HCT116 (cell line): ENCODE results near the gene SYNE1. TPM values are rescaled to one million over a fixed set of nuclear protein-coding genes. Genes with fewer than 3 reads are reported as not detected.

Experiments
- ATAC-seq: fragments of 200-7000 bp; cut with Tn5 transposase; 2 replicates; pipeline ENCODE4 v1.9.1; 2020; ENCODE audit warnings: mild to moderate bottlenecking, moderate library complexity
- BruUV-seq: library from RNA; stranded (reverse); fragments of 400-500 nt; replicated peaks from 2 replicates; lab custom pipeline; 2021; lab: Mats Ljungman, UMichigan
- CTCF ChIA-PET: fragments of 300-600 bp; sonication (Branson Sonifier 250); formaldehyde crosslinking; loops from one replicate; lab custom pipeline; 2021; ENCODE audit warnings: antibody characterized with exemption; lab: Charles Lee
- POLR2A ChIA-PET: fragments of 300-600, 350-600 bp; sonication (Branson Sonifier 250); formaldehyde crosslinking; loops from one replicate; lab custom pipeline; 2021; ENCODE audit warnings: antibody characterized with exemption; lab: Charles Lee
- RAD21 ChIA-PET, 2 experiments: fragments of 300-600 bp; sonication (Branson Sonifier 250); formaldehyde crosslinking; loops; one replicate each; lab custom pipeline; 2023; ENCODE audit warnings: low total read pairs in 2 of 2; ENCODE audit not compliant: uncharacterized antibody in 2 of 2, unreplicated experiment in 2 of 2, low non-redundant PET in 1 of 2; lab: Charles Lee
- DNase-seq: peaks from one replicate; pipeline ENCODE4 v3.0.0-alpha.2; 2010; ENCODE audit warnings: low read depth, low spot score
- H2AFZ ChIP-seq: fragments of 200-600 bp; shearing (Covaris generic), sonication (generic); 2 replicates; pipeline ENCODE4 v1.6.1; 2017; ENCODE audit warnings: low read depth, mixed run types, mixed read lengths, antibody characterized with exemption, low read length; ENCODE audit not compliant: poor library complexity, severe bottlenecking
- H3K27ac ChIP-seq: 2 replicates; pipeline ENCODE4 v1.5.1; 2012; ENCODE audit warnings: low read depth, low read length
- H3K27me3 ChIP-seq: fragments of 200-600 bp; sonication (generic); 2 replicates; pipeline ENCODE4 v1.6.1; 2016; ENCODE audit warnings: mixed run types, low read length, mixed read lengths; ENCODE audit not compliant: insufficient read depth
- H3K36me3 ChIP-seq, 2 experiments: fragments of 200-500 bp in 1 of 2; fragments of 200-600 bp in 1 of 2; sonication (Bioruptor generic) in 1 of 2; sonication (generic) in 1 of 2; 2 replicates each; pipeline versions ENCODE4 v1.5.1 to v1.6.1; 2014 to 2016; ENCODE audit warnings: low read length in 2 of 2, inconsistent platforms in 1 of 2, mixed read lengths in 1 of 2, mixed run types in 1 of 2; ENCODE audit not compliant: insufficient read depth in 2 of 2, control insufficient read depth in 1 of 2
- H3K4me1 ChIP-seq, 2 experiments: fragments of 200-600 bp in 1 of 2; sonication (generic) in 1 of 2; 2 replicates each; pipeline versions ENCODE4 v1.5.1 to v1.6.1; 2012 to 2017; ENCODE audit warnings: low read length in 2 of 2, inconsistent platforms in 1 of 2, mild to moderate bottlenecking in 1 of 2, mixed read lengths in 1 of 2, mixed run types in 1 of 2, moderate library complexity in 1 of 2; ENCODE audit not compliant: insufficient read depth in 2 of 2, control insufficient read depth in 1 of 2
- H3K4me2 ChIP-seq: fragments of 200-600 bp; sonication (generic); 2 replicates; pipeline ENCODE4 v1.6.1; 2017; ENCODE audit warnings: mixed run types, low read length, mixed read lengths
- H3K4me3 ChIP-seq, 2 experiments: fragments of 200-600 bp in 1 of 2; sonication (generic) in 1 of 2; replicated peaks in 1 of 2; 2 replicates each; pipeline ENCODE4 v1.5.1; 2011 to 2016; ENCODE audit warnings: low read length in 2 of 2, control low read depth in 1 of 2, low read depth in 1 of 2, mild to moderate bottlenecking in 1 of 2, mixed read lengths in 1 of 2, mixed run types in 1 of 2
- H3K79me2 ChIP-seq: fragments of 200-600 bp; sonication (generic); 2 replicates; pipeline ENCODE4 v1.6.1; 2017; ENCODE audit warnings: mild to moderate bottlenecking, mixed run types, low read length, moderate library complexity, mixed read lengths; ENCODE audit not compliant: insufficient read depth
- H3K9ac ChIP-seq: fragments of 200-600 bp; sonication (generic); 2 replicates; pipeline ENCODE4 v1.6.1; 2016; ENCODE audit warnings: low read length, mixed read lengths
- H3K9me2 ChIP-seq: fragments of 200-600 bp; sonication (generic), shearing (Covaris generic); 2 replicates; pipeline ENCODE4 v1.6.1; 2017; ENCODE audit warnings: mixed run types, mild to moderate bottlenecking, moderate library complexity; ENCODE audit not compliant: insufficient read depth
- H3K9me3 ChIP-seq, 2 experiments: fragments of 200-500 bp in 1 of 2; fragments of 200-600 bp in 1 of 2; sonication (Bioruptor generic) in 1 of 2; sonication (generic) in 1 of 2; 2 replicates each; pipeline ENCODE4 v1.6.1; 2014 to 2017; ENCODE audit warnings: low read length in 2 of 2, mixed read lengths in 2 of 2, inconsistent platforms in 1 of 2, low read depth in 1 of 2, mild to moderate bottlenecking in 1 of 2, mixed run types in 1 of 2, moderate library complexity in 1 of 2; ENCODE audit not compliant: control insufficient read depth in 1 of 2, insufficient read depth in 1 of 2
- H4K20me1 ChIP-seq: fragments of 200-600 bp; sonication (generic), shearing (Covaris generic); 2 replicates; pipeline ENCODE4 v1.6.1; 2017; ENCODE audit warnings: mixed run types, mild to moderate bottlenecking, moderate library complexity; ENCODE audit not compliant: insufficient read depth
- CBX3 ChIP-seq: IDR thresholded peaks from 2 replicates; pipeline ENCODE4 v1.6.1; 2012; ENCODE audit warnings: low read depth
- EGR1 ChIP-seq: IDR thresholded peaks from 2 replicates; pipeline ENCODE4 v1.6.1; 2012; ENCODE audit warnings: low read depth
- ELF1 ChIP-seq: IDR thresholded peaks from 2 replicates; pipeline ENCODE4 v1.6.1; 2012; ENCODE audit warnings: low read depth, borderline replicate concordance
- EZH2phosphoT487 ChIP-seq: fragments of 200-600 bp; IDR thresholded peaks from 2 replicates; pipeline ENCODE4 v1.6.1; 2018; ENCODE audit warnings: antibody characterized with exemption, borderline replicate concordance
- FOSL1 ChIP-seq: IDR thresholded peaks from 2 replicates; pipeline ENCODE4 v1.6.1; 2012; ENCODE audit warnings: low read depth
- POLR2A ChIP-seq: IDR thresholded peaks from 2 replicates; pipeline ENCODE4 v1.7.0; 2011; ENCODE audit warnings: borderline replicate concordance; ENCODE audit not compliant: insufficient read depth, insufficient read length; ENCODE audit errors: extremely low read depth
- POLR2AphosphoS5 ChIP-seq: IDR thresholded peaks from 2 replicates; pipeline ENCODE4 v1.6.1; 2011; ENCODE audit warnings: mild to moderate bottlenecking, low read depth, low read length, moderate library complexity
- RAD21 ChIP-seq: IDR thresholded peaks from 2 replicates; pipeline ENCODE4 v1.6.1; 2012; ENCODE audit warnings: low read depth, mild to moderate bottlenecking
- SP1 ChIP-seq: IDR thresholded peaks from 2 replicates; pipeline ENCODE4 v1.6.1; 2012; ENCODE audit warnings: low read depth
- SRF ChIP-seq: IDR thresholded peaks from 2 replicates; pipeline ENCODE4 v1.6.1; 2012; ENCODE audit warnings: low read depth
- ZFX ChIP-seq: fragments of 450-650 bp; IDR thresholded peaks from 2 replicates; pipeline ENCODE4 v1.6.1; 2017
- intact Hi-C: fragments of 100-400 bp; cut with micrococcal nuclease; formaldehyde crosslinking; loops from 2 replicates; pipeline ENCODE4 v1.10.0; 2022
- total RNA-seq: library from RNA; stranded (reverse); gene quantifications from one replicate; pipeline ENCODE4 v1.2.1, GENCODE V29; 2021; ENCODE audit not compliant: unreplicated experiment
- TF ChIP-seq, protein P1 (sequence below), 3 experiments: fragments of 200-600 bp in 1 of 3; sonication (generic) in 1 of 3; IDR thresholded peaks in 2 of 3; conservative IDR thresholded peaks in 1 of 3; 2 replicates each; pipeline ENCODE4 v1.5.1; 2012 to 2017; ENCODE audit warnings: low read depth in 2 of 3, low read length in 2 of 3, antibody characterized with exemption in 1 of 3, borderline replicate concordance in 1 of 3, control low read depth in 1 of 3, mild to moderate bottlenecking in 1 of 3, mixed read lengths in 1 of 3, mixed run types in 1 of 3, moderate library complexity in 1 of 3; ENCODE audit not compliant: insufficient read depth in 1 of 3
- TF ChIP-seq, protein P2 (sequence below): IDR thresholded peaks from 2 replicates; pipeline ENCODE4 v1.6.1; 2012; ENCODE audit warnings: low read depth
- TF ChIP-seq, protein P3 (sequence below): IDR thresholded peaks from 2 replicates; pipeline ENCODE4 v1.6.1; 2012

Gene SYNE1
- total RNA-seq, 1 experiment from 2014 or later = 5.4 TPM

DNA sequence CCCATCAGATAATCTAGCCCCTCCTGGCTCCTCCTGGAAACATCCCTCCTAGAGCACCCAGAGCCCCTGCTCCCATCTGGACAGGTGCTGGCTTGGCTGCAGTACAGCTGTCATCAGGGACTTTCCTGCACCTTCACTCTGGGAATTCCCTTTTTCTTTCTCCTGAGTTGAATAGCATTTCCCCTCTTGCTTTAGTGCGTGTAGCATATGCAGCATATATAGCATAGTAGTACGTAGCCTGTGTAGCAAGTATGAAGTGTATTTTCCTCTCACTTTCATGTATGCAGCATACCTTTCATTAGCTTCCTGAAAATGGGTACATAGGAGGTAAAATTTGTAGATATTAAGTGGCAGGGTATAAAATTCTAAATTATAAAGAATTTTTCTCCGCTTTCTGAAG, 476.8 kb downstream of the SYNE1 start:
- ChIA-PET CTCF (no interaction called here), POLR2A (no interaction called here), RAD21 (no interaction called here)
- H3K79me2 ChIP-seq = no peaks in the 10 kb centered on the region
- no peak overlapping the region for H3K9ac ChIP-seq
- H3K27ac ChIP-seq = no peak overlapping the region
- DNase-seq (no peak), ATAC-seq (no peak)
- H3K4me1 ChIP-seq = no peaks in the 10 kb centered on the region
- no peak overlapping the region for H3K4me3 ChIP-seq
- no peaks in the 10 kb centered on the region for H3K36me3 ChIP-seq
- TF ChIP-seq SP1 (no peak), POLR2A (no peak), SRF (no peak), POLR2AphosphoS5 (no peak), ELF1 (no peak), ZFX (no peak), CBX3 (no peak), EZH2phosphoT487 (no peak), FOSL1 (no peak), RAD21 (no peak), EGR1 (no peak)
- TF ChIP-seq, protein P1, sequence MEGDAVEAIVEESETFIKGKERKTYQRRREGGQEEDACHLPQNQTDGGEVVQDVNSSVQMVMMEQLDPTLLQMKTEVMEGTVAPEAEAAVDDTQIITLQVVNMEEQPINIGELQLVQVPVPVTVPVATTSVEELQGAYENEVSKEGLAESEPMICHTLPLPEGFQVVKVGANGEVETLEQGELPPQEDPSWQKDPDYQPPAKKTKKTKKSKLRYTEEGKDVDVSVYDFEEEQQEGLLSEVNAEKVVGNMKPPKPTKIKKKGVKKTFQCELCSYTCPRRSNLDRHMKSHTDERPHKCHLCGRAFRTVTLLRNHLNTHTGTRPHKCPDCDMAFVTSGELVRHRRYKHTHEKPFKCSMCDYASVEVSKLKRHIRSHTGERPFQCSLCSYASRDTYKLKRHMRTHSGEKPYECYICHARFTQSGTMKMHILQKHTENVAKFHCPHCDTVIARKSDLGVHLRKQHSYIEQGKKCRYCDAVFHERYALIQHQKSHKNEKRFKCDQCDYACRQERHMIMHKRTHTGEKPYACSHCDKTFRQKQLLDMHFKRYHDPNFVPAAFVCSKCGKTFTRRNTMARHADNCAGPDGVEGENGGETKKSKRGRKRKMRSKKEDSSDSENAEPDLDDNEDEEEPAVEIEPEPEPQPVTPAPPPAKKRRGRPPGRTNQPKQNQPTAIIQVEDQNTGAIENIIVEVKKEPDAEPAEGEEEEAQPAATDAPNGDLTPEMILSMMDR (IDR thresholded peaks at IDR 0.05 in 2 of 3, conservative IDR thresholded peaks at IDR 0.05 in 1 of 3; ENCODE audit: borderline replicate concordance in 1 of 3, insufficient read depth in 1 of 3, low read depth in 2 of 3, low read length in 2 of 3) = no peak
- TF ChIP-seq, protein P2, sequence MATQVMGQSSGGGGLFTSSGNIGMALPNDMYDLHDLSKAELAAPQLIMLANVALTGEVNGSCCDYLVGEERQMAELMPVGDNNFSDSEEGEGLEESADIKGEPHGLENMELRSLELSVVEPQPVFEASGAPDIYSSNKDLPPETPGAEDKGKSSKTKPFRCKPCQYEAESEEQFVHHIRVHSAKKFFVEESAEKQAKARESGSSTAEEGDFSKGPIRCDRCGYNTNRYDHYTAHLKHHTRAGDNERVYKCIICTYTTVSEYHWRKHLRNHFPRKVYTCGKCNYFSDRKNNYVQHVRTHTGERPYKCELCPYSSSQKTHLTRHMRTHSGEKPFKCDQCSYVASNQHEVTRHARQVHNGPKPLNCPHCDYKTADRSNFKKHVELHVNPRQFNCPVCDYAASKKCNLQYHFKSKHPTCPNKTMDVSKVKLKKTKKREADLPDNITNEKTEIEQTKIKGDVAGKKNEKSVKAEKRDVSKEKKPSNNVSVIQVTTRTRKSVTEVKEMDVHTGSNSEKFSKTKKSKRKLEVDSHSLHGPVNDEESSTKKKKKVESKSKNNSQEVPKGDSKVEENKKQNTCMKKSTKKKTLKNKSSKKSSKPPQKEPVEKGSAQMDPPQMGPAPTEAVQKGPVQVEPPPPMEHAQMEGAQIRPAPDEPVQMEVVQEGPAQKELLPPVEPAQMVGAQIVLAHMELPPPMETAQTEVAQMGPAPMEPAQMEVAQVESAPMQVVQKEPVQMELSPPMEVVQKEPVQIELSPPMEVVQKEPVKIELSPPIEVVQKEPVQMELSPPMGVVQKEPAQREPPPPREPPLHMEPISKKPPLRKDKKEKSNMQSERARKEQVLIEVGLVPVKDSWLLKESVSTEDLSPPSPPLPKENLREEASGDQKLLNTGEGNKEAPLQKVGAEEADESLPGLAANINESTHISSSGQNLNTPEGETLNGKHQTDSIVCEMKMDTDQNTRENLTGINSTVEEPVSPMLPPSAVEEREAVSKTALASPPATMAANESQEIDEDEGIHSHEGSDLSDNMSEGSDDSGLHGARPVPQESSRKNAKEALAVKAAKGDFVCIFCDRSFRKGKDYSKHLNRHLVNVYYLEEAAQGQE = no peak
- TF ChIP-seq, protein P3, sequence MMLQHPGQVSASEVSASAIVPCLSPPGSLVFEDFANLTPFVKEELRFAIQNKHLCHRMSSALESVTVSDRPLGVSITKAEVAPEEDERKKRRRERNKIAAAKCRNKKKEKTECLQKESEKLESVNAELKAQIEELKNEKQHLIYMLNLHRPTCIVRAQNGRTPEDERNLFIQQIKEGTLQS = no peak
- H3K4me2 ChIP-seq = no peak overlapping the region
- H2AFZ ChIP-seq = no peak overlapping the region
- BruUV-seq = no TSS peak
- peaks cover 3% of the 10 kb centered on the region; the same call in 1 of the 2 replicates for H3K9me2 ChIP-seq
- H3K27me3 ChIP-seq = no peaks in the 10 kb centered on the region
- intact Hi-C loops = no loop called here
- no peaks in the 10 kb centered on the region for H4K20me1 ChIP-seq
- no peaks in the 10 kb centered on the region for H3K9me3 ChIP-seq
